Gastrocnemius medialis (tissue), 4 donors: Measurements from ENCODE around the gene SYT1. TPM values are rescaled to one million over a fixed set of nuclear protein-coding genes. Genes with fewer than 3 reads are reported as not detected.
A peak's percentile ranks its signal among the peaks of the same experiment; 100 is the strongest.

Experiments used
- ATAC-seq, 2 donors: fragments of 150-250 bp; one replicate each; pipeline ENCODE4 v1.9.1; 2016
- DNase-seq, 2 donors: peaks; one replicate each; pipeline ENCODE4 v3.0.0-alpha.2; 2019
- H3K27ac ChIP-seq, 4 donors: fragments of 200-600 bp; sonication (generic); 1 replicate in 1 of 4; 2 replicates in 3 of 4; pipeline ENCODE4 v1.5.1; 2016 to 2018; ENCODE audit warnings: mild to moderate bottlenecking in 2 of 4, moderate library complexity in 1 of 4
- H3K27me3 ChIP-seq, 3 donors: fragments of 200-600 bp; sonication (generic) in 2 of 3; 1 replicate in 1 of 3; 2 replicates in 2 of 3; pipeline versions ENCODE4 v1.5.1 to v1.6.0; 2016 to 2019; ENCODE audit warnings: mild to moderate bottlenecking in 1 of 3, moderate library complexity in 1 of 3
- H3K36me3 ChIP-seq, 2 donors: fragments of 200-600 bp; sonication (generic) in 1 of 2; one replicate each; pipeline ENCODE4 v1.5.1; 2017 to 2018
- H3K4me1 ChIP-seq, 2 donors: fragments of 200-600 bp; sonication (generic) in 1 of 2; one replicate each; pipeline ENCODE4 v1.5.1; 2016 to 2017; ENCODE audit warnings: mild to moderate bottlenecking in 2 of 2
- H3K4me3 ChIP-seq, 4 donors: fragments of 200-600 bp; sonication (generic) in 3 of 4; 1 replicate in 1 of 4; 2 replicates in 3 of 4; pipeline ENCODE4 v1.5.1; 2016 to 2019; ENCODE audit warnings: mild to moderate bottlenecking in 2 of 4
- H3K9me3 ChIP-seq, 3 donors: fragments of 200-600 bp; sonication (generic) in 2 of 3; 1 replicate in 1 of 3; 2 replicates in 2 of 3; pipeline ENCODE4 v1.5.1; 2016 to 2019
- CTCF ChIP-seq, 5 experiments: fragments of 450-650 bp in 3 of 5; fragments of 200-600 bp in 2 of 5; sonication (generic) in 2 of 5; IDR thresholded peaks in 4 of 5; conservative IDR thresholded peaks in 1 of 5; 1 replicate in 4 of 5; 2 replicates in 1 of 5; pipeline ENCODE4 v1.5.1; 2016 to 2019; ENCODE audit warnings: antibody characterized with exemption in 5 of 5, mild to moderate bottlenecking in 3 of 5, moderate library complexity in 3 of 5
- POLR2A ChIP-seq, 2 donors: fragments of 450-650 bp; IDR thresholded peaks; one replicate each; pipeline ENCODE4 v1.6.1; 2017; ENCODE audit warnings: antibody characterized with exemption in 2 of 2, mild to moderate bottlenecking in 2 of 2, moderate library complexity in 2 of 2
- in situ Hi-C, 4 donors: fragments of 200-750 bp; cut with MboI; loops; one replicate each; pipeline versions ENCODE4 v1.15.0 to v1.8.0; 2017; ENCODE audit warnings: low sequenced_read_pairs in 4 of 4
- intact Hi-C: fragments of 100-400 bp; cut with DNase I; formaldehyde crosslinking; loops from one replicate; pipeline ENCODE4 v1.15.1; 2023; ENCODE audit warnings: low total_unique reads
- total RNA-seq, 4 donors: library from RNA; depleted of rRNA; stranded (reverse); fragments of >200 nt; gene quantifications; one replicate each; pipeline versions ENCODE4 v1.1.0 to v1.2.3, GENCODE V29; 2016

Gene SYT1
- total RNA-seq, 4 donors from 2014 or later = 0.13 to 0.88 TPM; not detected in 2

- intact Hi-C loops = loop anchor here (10.0 kb wide), 1 partner anchor 328 kb away; no protein-coding TSS in a partner anchor
These were observed 542.4 kb downstream of the SYT1 start for GRCh38 chr12:79406993-79407392.

GRCh38 chr12:79407671-79408622, 543.4 kb downstream of the SYT1 start:
- no peak overlapping the region for H3K27ac ChIP-seq
- ATAC-seq (no peak), DNase-seq (no peak)
- no peaks in the 10 kb centered on the region for H3K4me1 ChIP-seq
- H3K36me3 ChIP-seq = no peaks in the 10 kb centered on the region
- in situ Hi-C loops = loop anchor here in 1 of 4 donors (25.0 kb wide), 1 partner anchor 329 kb away; no protein-coding TSS in a partner anchor
- no peaks in the 10 kb centered on the region for H3K9me3 ChIP-seq
- intact Hi-C loops = loop anchor here (10.0 kb wide), 1 partner anchor 327 kb away; no protein-coding TSS in a partner anchor
- H3K4me3 ChIP-seq = no peak overlapping the region
- no peak for TF ChIP-seq POLR2A (IDR thresholded peaks at IDR 0.05)
- peak in 2 of 5 experiments; percentile 11 to 27 for TF ChIP-seq CTCF (IDR thresholded peaks at IDR 0.05 in 4 of 5, conservative IDR thresholded peaks at IDR 0.05 in 1 of 5)
- H3K27me3 ChIP-seq = no peaks in the 10 kb centered on the region

More at GRCh38 chr12:79406993-79407392, 542.4 kb downstream of the SYT1 start:
- in situ Hi-C loops = loop anchor here in 1 of 4 donors (25.0 kb wide), 1 partner anchor 330 kb away; no protein-coding TSS in a partner anchor
- no peak for DNase-seq
- Histone ChIP-seq H3K36me3 (no peaks in the 10 kb centered on the region), H3K4me3 (no peak overlapping the region), H3K27ac (no peak overlapping the region), H3K27me3 (no peaks in the 10 kb centered on the region), H3K9me3 (no peaks in the 10 kb centered on the region), H3K4me1 (no peaks in the 10 kb centered on the region)
- TF ChIP-seq POLR2A (IDR thresholded peaks at IDR 0.05) = no peak
- no peak for TF ChIP-seq CTCF (IDR thresholded peaks at IDR 0.05 in 4 of 5, conservative IDR thresholded peaks at IDR 0.05 in 1 of 5)
- no peak for ATAC-seq

GRCh38 chr12:79408689-79409088, 544.1 kb downstream of the SYT1 start:
- TF ChIP-seq CTCF (IDR thresholded peaks at IDR 0.05 in 4 of 5, conservative IDR thresholded peaks at IDR 0.05 in 1 of 5) = no peak
- no peak for TF ChIP-seq POLR2A (IDR thresholded peaks at IDR 0.05)
- Histone ChIP-seq H3K9me3 (no peaks in the 10 kb centered on the region), H3K27ac (no peak overlapping the region), H3K36me3 (no peaks in the 10 kb centered on the region), H3K4me1 (no peaks in the 10 kb centered on the region), H3K4me3 (no peak overlapping the region), H3K27me3 (no peaks in the 10 kb centered on the region)
- DNase-seq (no peak), ATAC-seq (no peak)
- in situ Hi-C loops = loop anchor here in 1 of 4 donors (25.0 kb wide), 1 partner anchor 329 kb away; no protein-coding TSS in a partner anchor
- intact Hi-C loops = loop anchor here (10.0 kb wide), 1 partner anchor 326 kb away; no protein-coding TSS in a partner anchor

- no peak overlapping the region for H3K27ac ChIP-seq
- no peaks in the 10 kb centered on the region for H3K9me3 ChIP-seq
- H3K4me3 ChIP-seq = no peak overlapping the region
- no peak for ATAC-seq
- H3K36me3 ChIP-seq = no peaks in the 10 kb centered on the region
- H3K27me3 ChIP-seq = no peaks in the 10 kb centered on the region
- no peak for DNase-seq
- intact Hi-C loops = loop anchor here (10.0 kb wide), 1 partner anchor 325 kb away; no protein-coding TSS in a partner anchor
- H3K4me1 ChIP-seq = no peaks in the 10 kb centered on the region
- in situ Hi-C loops = loop anchor here in 1 of 4 donors (25.0 kb wide), 1 partner anchor 328 kb away; no protein-coding TSS in a partner anchor
- no peak for TF ChIP-seq POLR2A (IDR thresholded peaks at IDR 0.05)
These were observed 545.0 kb downstream of the SYT1 start for GRCh38 chr12:79409562-79409961.

GRCh38 chr12:79411791-79412190, 547.2 kb downstream of the SYT1 start:
- TF ChIP-seq CTCF (IDR thresholded peaks at IDR 0.05 in 4 of 5, conservative IDR thresholded peaks at IDR 0.05 in 1 of 5) (no peak), POLR2A (IDR thresholded peaks at IDR 0.05) (no peak)
- ATAC-seq (no peak), DNase-seq (no peak)
- Histone ChIP-seq H3K27me3 (no peaks in the 10 kb centered on the region), H3K9me3 (no peaks in the 10 kb centered on the region), H3K36me3 (no peaks in the 10 kb centered on the region), H3K4me1 (no peaks in the 10 kb centered on the region), H3K27ac (no peak overlapping the region), H3K4me3 (no peak overlapping the region)
- in situ Hi-C loops (loop anchor here in 1 of 4 donors (25.0 kb wide), 1 partner anchor 326 kb away; no protein-coding TSS in a partner anchor), intact Hi-C loops (no loop called here)
